Activated CD8-positive, alpha-beta memory T cell treated with anti-CD3 and anti-CD28 coated beads, Interleukin-2, amount 10 ng/mL, durations not matched to agents 7 days and 5 days (primary cell): ENCODE measurements around the gene WNT7B. TPM values are rescaled to one million over a fixed set of nuclear protein-coding genes. Genes with fewer than 3 reads are reported as not detected.

Experiments
- ATAC-seq: fragments of 150-1000 bp; cut with Tn5 transposase; one replicate; pipeline ENCODE4 v1.10.0; 2021; ENCODE audit warnings: moderate library complexity
- CTCF ChIA-PET: fragments of 350-600 bp; sonication (Branson Sonifier 250); formaldehyde crosslinking; loops from one replicate; lab custom pipeline; 2021; ENCODE audit warnings: antibody characterized with exemption; lab: Charles Lee
- DNase-seq: peaks from one replicate; pipeline ENCODE4 v3.0.0-alpha.2; 2020
- H3K27ac Mint-ChIP-seq: one replicate; pipeline ENCODE4 v1.8.0; 2021; ENCODE audit warnings: mild to moderate bottlenecking, mixed read lengths
- H3K27me3 Mint-ChIP-seq: one replicate; pipeline ENCODE4 v1.8.0; 2021; ENCODE audit warnings: mixed read lengths
- H3K36me3 Mint-ChIP-seq: one replicate; pipeline ENCODE4 v1.8.0; 2021; ENCODE audit warnings: mild to moderate bottlenecking, mixed read lengths
- H3K4me1 Mint-ChIP-seq: one replicate; pipeline ENCODE4 v1.8.0; 2021; ENCODE audit warnings: mixed read lengths
- H3K4me3 Mint-ChIP-seq: one replicate; pipeline ENCODE4 v1.8.0; 2021; ENCODE audit warnings: mild to moderate bottlenecking, moderate library complexity, mixed read lengths
- H3K9me3 Mint-ChIP-seq: one replicate; pipeline ENCODE4 v1.8.0; 2022; ENCODE audit warnings: low read depth, mixed read lengths
- total RNA-seq, 2 experiments: library from RNA; stranded (reverse); gene quantifications; one replicate each; pipeline ENCODE4 v1.2.3, GENCODE V29; 2021

WNT7B gene
- total RNA-seq, 2 experiments from 2014 or later: not detected

DNA sequence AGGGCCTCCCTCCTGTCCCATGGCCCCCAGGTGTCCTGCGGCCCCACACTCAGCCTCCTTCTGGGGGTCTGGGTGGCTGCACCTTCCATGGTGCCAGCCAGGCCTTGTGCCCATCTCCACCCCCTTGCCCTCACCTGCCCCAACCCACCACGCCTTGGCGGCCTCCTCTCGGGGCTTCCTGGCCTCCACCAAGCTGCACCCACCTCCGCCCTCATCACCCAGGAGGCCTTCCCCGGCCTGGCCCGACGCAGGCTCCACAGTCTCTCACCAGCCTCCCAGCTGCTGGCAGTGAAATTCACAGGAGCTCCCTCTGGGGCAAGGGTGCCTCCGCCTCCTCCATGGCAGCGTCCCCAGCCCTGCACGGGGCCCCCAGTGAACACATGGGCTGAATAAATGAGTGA is 35.9 kb upstream of the WNT7B start:
- no peak overlapping the region for H3K27ac Mint-ChIP-seq
- CTCF ChIA-PET: interaction anchor here (0.7 to 5.4 kb wide), 12 partner anchors 10 to 109 kb away, joined by 3 to 44 read pairs (median 4); no protein-coding TSS in a partner anchor
- no peaks in the 10 kb centered on the region for H3K9me3 Mint-ChIP-seq
- H3K4me3 Mint-ChIP-seq: peak overlapping the region; percentile 78
- no peak for DNase-seq
- no peaks in the 10 kb centered on the region for H3K36me3 Mint-ChIP-seq
- peaks cover 6% of the 10 kb centered on the region for H3K4me1 Mint-ChIP-seq
- no peaks in the 10 kb centered on the region for H3K27me3 Mint-ChIP-seq
- no peak for ATAC-seq

DNA sequence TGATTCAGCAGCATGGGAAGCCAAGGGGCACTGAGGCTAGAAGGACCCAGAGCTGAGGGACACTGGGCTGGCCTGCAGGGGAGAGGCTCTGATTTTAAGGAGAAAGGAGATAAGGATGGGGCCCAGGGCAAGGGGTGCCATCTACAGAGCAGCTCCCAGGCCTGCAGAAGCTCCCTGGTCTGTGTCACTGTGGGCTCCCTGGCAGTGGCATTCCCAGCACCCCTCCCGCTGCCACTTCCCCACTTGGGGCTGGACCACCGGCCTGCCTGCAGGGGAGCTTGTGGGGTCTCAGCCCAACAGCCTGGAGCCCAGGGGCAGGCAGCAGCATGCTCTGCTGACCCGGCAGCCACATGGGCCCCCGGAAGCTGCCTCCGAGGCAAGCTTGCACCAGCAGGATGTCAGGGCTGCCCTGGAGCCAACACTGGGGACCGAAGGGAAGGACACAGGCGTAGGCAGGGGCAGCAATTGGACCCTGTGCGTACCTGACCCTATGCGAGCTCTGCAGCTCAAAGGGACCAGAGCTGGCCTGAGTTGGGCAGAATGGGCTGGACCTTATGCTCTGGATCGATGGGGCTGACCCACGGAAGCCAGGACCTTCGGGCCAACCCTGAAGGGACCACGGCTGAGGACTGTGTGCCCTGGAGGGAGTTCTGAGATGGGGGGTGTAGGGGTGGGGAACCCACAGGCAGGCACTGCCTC is 35.4 kb upstream of the WNT7B start:
- ATAC-seq (no peak), DNase-seq (no peak)
- Mint-ChIP-seq H3K4me3 (no peak overlapping the region), H3K27ac (no peak overlapping the region), H3K27me3 (no peaks in the 10 kb centered on the region), H3K36me3 (no peaks in the 10 kb centered on the region), H3K9me3 (no peaks in the 10 kb centered on the region), H3K4me1 (peaks cover 6% of the 10 kb centered on the region)
- CTCF ChIA-PET: interaction anchor here (1.0 to 5.4 kb wide), 9 partner anchors 11 to 110 kb away, joined by 3 to 44 read pairs (median 5); no protein-coding TSS in a partner anchor

DNA sequence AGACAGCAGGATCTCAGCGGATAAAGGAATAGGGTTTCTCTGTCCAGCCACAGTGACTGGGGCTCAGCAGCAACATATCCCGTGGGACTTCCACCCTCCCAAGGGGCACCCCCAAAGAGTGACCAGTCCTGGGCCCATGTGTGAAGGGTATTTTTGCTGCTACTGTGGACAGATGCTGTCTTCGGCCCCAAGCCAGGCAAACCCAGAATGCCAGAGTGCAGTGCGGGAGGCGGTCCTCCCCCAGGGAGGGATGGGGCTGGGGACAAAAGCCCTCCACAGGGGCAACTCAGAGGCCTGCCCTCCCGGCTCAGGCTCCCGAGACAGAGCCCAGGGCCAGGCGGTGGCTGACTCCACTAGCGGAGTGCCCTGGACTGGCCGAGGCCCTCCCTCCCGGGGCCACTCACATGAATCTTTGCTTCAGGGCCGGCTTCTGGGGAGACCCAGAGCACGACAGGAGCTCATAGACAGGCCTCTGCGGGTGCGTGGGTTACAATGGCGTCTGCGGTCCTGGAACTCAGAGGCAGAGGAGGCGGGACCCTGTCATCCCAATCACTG is 34.7 kb upstream of the WNT7B start:
- H3K4me3 Mint-ChIP-seq: no peak overlapping the region
- peaks cover 6% of the 10 kb centered on the region for H3K4me1 Mint-ChIP-seq
- H3K9me3 Mint-ChIP-seq: no peaks in the 10 kb centered on the region
- no peak overlapping the region for H3K27ac Mint-ChIP-seq
- ATAC-seq (no peak), DNase-seq (no peak)
- CTCF ChIA-PET: interaction anchor here (1.6 to 5.4 kb wide), 4 partner anchors 16 to 105 kb away, joined by 4 to 44 read pairs (median 24); no protein-coding TSS in a partner anchor
- H3K27me3 Mint-ChIP-seq: no peaks in the 10 kb centered on the region
- H3K36me3 Mint-ChIP-seq: no peaks in the 10 kb centered on the region

GRCh38 chr22:46010951-46011626 is 34.1 kb upstream of the WNT7B start:
- Mint-ChIP-seq H3K9me3 (no peaks in the 10 kb centered on the region), H3K27ac (no peak overlapping the region), H3K4me1 (peaks cover 8% of the 10 kb centered on the region), H3K27me3 (no peaks in the 10 kb centered on the region), H3K36me3 (no peaks in the 10 kb centered on the region), H3K4me3 (no peak overlapping the region)
- CTCF ChIA-PET: interaction anchor here (1.6 to 5.4 kb wide), 4 partner anchors 15 to 106 kb away, joined by 4 to 44 read pairs (median 24); no protein-coding TSS in a partner anchor
- ATAC-seq (no peak), DNase-seq (no peak)

GRCh38 chr22:46010207-46010867 is 33.4 kb upstream of the WNT7B start:
- CTCF ChIA-PET: interaction anchor here (1.8 to 4.7 kb wide), 2 partner anchors 14 to 107 kb away, joined by 6 to 41 read pairs; no protein-coding TSS in a partner anchor
- ATAC-seq (no peak), DNase-seq (no peak)
- Mint-ChIP-seq H3K4me1 (peaks cover 9% of the 10 kb centered on the region), H3K4me3 (no peak overlapping the region), H3K36me3 (no peaks in the 10 kb centered on the region), H3K27ac (no peak overlapping the region), H3K27me3 (no peaks in the 10 kb centered on the region), H3K9me3 (no peaks in the 10 kb centered on the region)

GRCh38 chr22:46009730-46010129 is 32.8 kb upstream of the WNT7B start:
- DNase-seq (no peak), ATAC-seq (no peak)
- H3K4me3 Mint-ChIP-seq: no peak overlapping the region
- H3K4me1 Mint-ChIP-seq: peaks cover 11% of the 10 kb centered on the region
- H3K9me3 Mint-ChIP-seq: no peaks in the 10 kb centered on the region
- H3K27me3 Mint-ChIP-seq: no peaks in the 10 kb centered on the region
- no peak overlapping the region for H3K27ac Mint-ChIP-seq
- H3K36me3 Mint-ChIP-seq: no peaks in the 10 kb centered on the region
- CTCF ChIA-PET: interaction anchor here (4.3 to 5.2 kb wide), 2 partner anchors 26 to 108 kb away, joined by 68 to 223 read pairs; no protein-coding TSS in a partner anchor

- ATAC-seq (no peak), DNase-seq (no peak)
- Mint-ChIP-seq H3K27ac (no peak overlapping the region), H3K9me3 (no peaks in the 10 kb centered on the region), H3K27me3 (no peaks in the 10 kb centered on the region), H3K36me3 (no peaks in the 10 kb centered on the region), H3K4me3 (no peak overlapping the region), H3K4me1 (peaks cover 17% of the 10 kb centered on the region)
- CTCF ChIA-PET: interaction anchor here (4.3 to 5.2 kb wide), 3 partner anchors 13 to 109 kb away, joined by 68 to 223 read pairs (median 83); no protein-coding TSS in a partner anchor
Observed at GRCh38 chr22:46008836-46009596, 32.1 kb upstream of the WNT7B start.

- ATAC-seq (no peak), DNase-seq (no peak)
- H3K27me3 Mint-ChIP-seq: no peaks in the 10 kb centered on the region
Observed at GRCh38 chr22:46008291-46008690, 31.3 kb upstream of the WNT7B start.

GRCh38 chr22:46007848-46008261 is 30.9 kb upstream of the WNT7B start:
- H3K4me1 Mint-ChIP-seq: peaks cover 17% of the 10 kb centered on the region
- no peak for DNase-seq
- H3K36me3 Mint-ChIP-seq: no peaks in the 10 kb centered on the region
- H3K4me3 Mint-ChIP-seq: no peak overlapping the region
- H3K9me3 Mint-ChIP-seq: no peaks in the 10 kb centered on the region
- H3K27ac Mint-ChIP-seq: no peak overlapping the region
- ATAC-seq: no peak
- CTCF ChIA-PET: interaction anchor here (0.8 to 5.2 kb wide), 6 partner anchors 9 to 110 kb away, joined by 4 to 223 read pairs (median 60); no protein-coding TSS in a partner anchor
- H3K27me3 Mint-ChIP-seq: no peaks in the 10 kb centered on the region

More at GRCh38 chr22:46008291-46008690, 31.3 kb upstream of the WNT7B start:
- no peak overlapping the region for H3K4me3 Mint-ChIP-seq
- no peak overlapping the region for H3K27ac Mint-ChIP-seq
- CTCF ChIA-PET: interaction anchor here (0.8 to 5.2 kb wide), 4 partner anchors 12 to 109 kb away, joined by 4 to 223 read pairs (median 76); no protein-coding TSS in a partner anchor
- H3K4me1 Mint-ChIP-seq: peaks cover 21% of the 10 kb centered on the region
- no peaks in the 10 kb centered on the region for H3K36me3 Mint-ChIP-seq
- H3K9me3 Mint-ChIP-seq: no peaks in the 10 kb centered on the region

GRCh38 chr22:46007003-46007847 is 30.3 kb upstream of the WNT7B start:
- Mint-ChIP-seq H3K4me1 (peaks cover 17% of the 10 kb centered on the region), H3K36me3 (no peaks in the 10 kb centered on the region), H3K4me3 (no peak overlapping the region), H3K27ac (no peak overlapping the region), H3K9me3 (no peaks in the 10 kb centered on the region), H3K27me3 (no peaks in the 10 kb centered on the region)
- CTCF ChIA-PET: interaction anchor here (0.6 to 5.2 kb wide), 54 partner anchors 10 to 755 kb away, joined by 3 to 223 read pairs (median 5); partner anchors contain the start of genes GTSE1, PKDREJ and TBC1D22A
- DNase-seq (no peak), ATAC-seq (no peak)

DNA sequence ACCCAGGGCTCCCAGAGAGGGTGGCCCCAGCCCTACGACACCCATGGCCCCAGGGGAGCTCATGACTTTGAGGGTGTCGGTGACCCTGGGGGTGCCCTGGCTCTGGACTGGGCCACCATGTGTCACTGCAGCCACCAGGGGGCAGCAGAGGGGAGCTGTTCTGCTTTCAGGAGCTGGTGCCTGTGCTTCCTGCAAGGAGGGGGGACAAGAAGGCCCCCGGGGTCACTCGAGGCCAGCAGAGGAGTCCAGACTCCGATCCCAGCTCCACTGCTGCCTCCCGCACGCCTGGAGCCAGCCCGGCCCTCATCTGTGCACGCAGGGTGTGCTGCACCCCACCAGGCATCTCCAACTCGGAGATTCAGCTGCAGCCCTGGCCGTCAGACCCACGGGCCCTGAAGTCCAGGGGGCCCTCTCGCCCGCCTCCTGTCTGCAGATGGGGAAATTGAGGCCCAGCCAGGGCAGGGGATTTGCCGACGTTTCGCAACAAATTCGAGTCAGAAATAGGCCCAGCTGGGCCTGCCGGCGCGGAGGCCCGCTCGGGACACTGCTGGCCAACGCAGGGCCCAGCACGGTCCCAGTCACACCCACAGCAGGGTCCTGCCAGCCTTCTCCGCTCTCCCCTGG is 29.5 kb upstream of the WNT7B start:
- Mint-ChIP-seq H3K4me3 (no peak overlapping the region), H3K4me1 (peaks cover 17% of the 10 kb centered on the region), H3K9me3 (no peaks in the 10 kb centered on the region), H3K27me3 (no peaks in the 10 kb centered on the region), H3K36me3 (no peaks in the 10 kb centered on the region), H3K27ac (no peak overlapping the region)
- CTCF ChIA-PET: interaction anchor here (0.6 to 5.2 kb wide), 68 partner anchors 10 to 756 kb away, joined by 3 to 223 read pairs (median 4); partner anchors contain the start of genes GTSE1, PKDREJ and TBC1D22A
- peak; percentile 87 for ATAC-seq
- peak; percentile 91 for DNase-seq
